ENCODE measurements around the gene QRFP. TPM values are rescaled to one million over a fixed set of nuclear protein-coding genes. Genes with fewer than 3 reads are reported as not detected.

The QRFP gene
- total RNA-seq, 4 donors from 2014 or later: not detected

DNA sequence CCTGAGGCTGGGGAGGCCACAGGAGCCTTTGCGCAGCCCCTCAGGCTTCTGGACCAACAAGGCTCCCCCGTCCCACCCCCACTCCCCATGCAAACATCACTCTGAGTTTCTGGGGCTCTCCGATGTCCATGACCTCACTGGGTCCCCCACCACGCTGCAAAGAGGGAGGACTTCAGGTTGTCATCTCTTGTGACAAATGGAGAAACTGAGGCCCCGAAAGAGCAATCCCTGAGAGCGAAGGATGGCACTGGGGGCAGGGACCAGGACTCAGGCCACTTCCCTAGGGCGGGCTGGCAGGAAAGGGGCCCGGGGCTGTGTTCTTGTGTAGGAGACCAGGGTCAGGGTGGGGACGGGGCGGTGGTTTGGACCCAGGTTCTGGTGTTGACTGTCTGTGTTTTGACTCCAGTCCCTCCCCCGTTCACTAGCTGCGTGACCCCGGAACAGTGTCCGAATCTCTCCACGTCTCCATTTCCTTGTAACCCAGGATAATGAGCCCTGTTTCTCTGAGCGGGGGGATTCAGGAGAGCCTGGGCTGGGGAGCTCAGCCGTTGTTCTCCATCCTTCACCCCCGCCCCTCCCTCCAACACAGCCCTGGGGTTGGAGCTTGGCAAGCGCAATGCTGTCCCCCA, 28.6 kb upstream of the QRFP start:
- Histone ChIP-seq H3K27me3 (peaks cover 21% of the 10 kb centered on the region), H3K4me3 (no peak overlapping the region), H3K9me3 (no peaks in the 10 kb centered on the region), H3K27ac (no peak overlapping the region), H3K4me1 (peaks cover 0 to 19% (median 6%) of the 10 kb centered on the region in 3 donors), H3K36me3 (no peaks in the 10 kb centered on the region)
- no peak for ATAC-seq
- WGBS, 2 donors (ENCODE audit: low coverage in 1 of 2): 90 to 100% methylated on average over 1 to 8 of the region's 19 CpGs
- no peak for TF ChIP-seq POLR2A (IDR thresholded peaks at IDR 0.05)
- TF ChIP-seq, protein P1, sequence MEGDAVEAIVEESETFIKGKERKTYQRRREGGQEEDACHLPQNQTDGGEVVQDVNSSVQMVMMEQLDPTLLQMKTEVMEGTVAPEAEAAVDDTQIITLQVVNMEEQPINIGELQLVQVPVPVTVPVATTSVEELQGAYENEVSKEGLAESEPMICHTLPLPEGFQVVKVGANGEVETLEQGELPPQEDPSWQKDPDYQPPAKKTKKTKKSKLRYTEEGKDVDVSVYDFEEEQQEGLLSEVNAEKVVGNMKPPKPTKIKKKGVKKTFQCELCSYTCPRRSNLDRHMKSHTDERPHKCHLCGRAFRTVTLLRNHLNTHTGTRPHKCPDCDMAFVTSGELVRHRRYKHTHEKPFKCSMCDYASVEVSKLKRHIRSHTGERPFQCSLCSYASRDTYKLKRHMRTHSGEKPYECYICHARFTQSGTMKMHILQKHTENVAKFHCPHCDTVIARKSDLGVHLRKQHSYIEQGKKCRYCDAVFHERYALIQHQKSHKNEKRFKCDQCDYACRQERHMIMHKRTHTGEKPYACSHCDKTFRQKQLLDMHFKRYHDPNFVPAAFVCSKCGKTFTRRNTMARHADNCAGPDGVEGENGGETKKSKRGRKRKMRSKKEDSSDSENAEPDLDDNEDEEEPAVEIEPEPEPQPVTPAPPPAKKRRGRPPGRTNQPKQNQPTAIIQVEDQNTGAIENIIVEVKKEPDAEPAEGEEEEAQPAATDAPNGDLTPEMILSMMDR (IDR thresholded peaks at IDR 0.05): no peak
- no peak for TF ChIP-seq POLR2AphosphoS5 (IDR thresholded peaks at IDR 0.05)
- TF ChIP-seq EP300 (IDR thresholded peaks at IDR 0.05): no peak

DNA sequence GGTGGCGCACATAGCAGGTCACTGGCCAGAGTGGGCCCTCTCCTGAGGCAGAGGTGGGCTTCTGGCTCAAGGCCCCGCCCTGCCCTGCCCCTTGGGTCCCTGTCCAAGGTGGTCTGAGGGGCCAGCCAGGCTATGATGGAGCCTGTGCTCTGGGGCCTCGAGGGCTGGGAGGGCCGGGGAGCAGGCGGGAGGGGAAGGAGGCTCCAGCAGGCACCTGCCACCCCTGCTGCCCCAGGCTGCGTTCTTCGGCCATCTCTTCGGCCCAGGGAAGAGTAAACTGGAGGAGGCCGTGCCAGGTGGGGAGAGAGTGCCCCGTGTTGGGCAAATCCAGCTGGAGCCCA, 27.8 kb upstream of the QRFP start:
- no peak for ATAC-seq
- Histone ChIP-seq H3K36me3 (no peaks in the 10 kb centered on the region), H3K4me3 (no peak overlapping the region), H3K27ac (no peak overlapping the region), H3K4me1 (peaks cover 0 to 19% (median 6%) of the 10 kb centered on the region in 3 donors), H3K9me3 (no peaks in the 10 kb centered on the region), H3K27me3 (peaks cover 21% of the 10 kb centered on the region)
- TF ChIP-seq, protein P1 (IDR thresholded peaks at IDR 0.05): no peak
- TF ChIP-seq POLR2AphosphoS5 (IDR thresholded peaks at IDR 0.05) (no peak), POLR2A (IDR thresholded peaks at IDR 0.05) (no peak), EP300 (IDR thresholded peaks at IDR 0.05) (no peak)
- WGBS, 2 donors (ENCODE audit: low coverage in 1 of 2): no CpG with 5 or more reads among the region's 10 CpGs

DNA sequence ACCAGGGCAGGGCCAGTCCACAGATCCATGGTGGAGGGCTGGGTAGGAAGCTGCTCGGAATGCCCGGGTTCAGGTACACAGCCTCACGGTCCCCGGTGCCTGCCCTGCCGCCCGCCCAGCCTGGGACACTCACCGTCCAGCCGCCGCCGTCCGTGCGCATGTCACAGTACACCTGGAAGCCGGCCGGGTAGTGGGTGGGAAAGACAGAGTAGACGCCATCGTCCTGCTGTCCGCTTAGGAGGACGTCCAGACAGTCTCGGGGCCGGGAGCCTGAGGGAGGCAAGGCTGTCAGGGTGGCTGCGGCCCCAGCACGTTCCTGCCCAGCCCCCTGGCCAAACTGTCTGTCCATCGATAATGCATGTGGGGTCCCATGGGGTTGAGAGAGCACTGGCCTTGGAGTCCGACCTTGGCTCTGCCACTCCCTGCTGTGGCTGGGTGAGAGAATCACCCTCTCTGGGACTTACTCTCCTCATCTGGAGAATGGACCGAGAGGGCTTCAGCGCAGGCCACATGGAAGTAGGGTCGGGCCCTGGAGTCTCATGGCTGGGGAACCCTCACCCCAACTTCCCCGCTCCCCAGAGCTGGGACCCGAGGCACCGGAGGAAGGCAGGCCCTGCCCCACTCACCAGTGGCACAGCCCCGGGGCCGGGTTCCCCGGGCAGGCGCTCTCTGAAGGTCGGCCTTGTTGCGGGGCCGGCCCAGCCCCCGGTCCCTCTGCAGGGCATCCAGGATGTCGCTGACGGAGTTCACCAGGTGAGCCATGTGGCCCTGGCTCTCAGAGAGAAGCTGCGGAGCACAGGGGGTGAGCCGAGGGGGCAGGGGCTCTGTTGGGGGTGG, 27.2 kb upstream of the QRFP start:
- no peak for ATAC-seq
- peaks cover 0 to 19% (median 5%) of the 10 kb centered on the region in 3 donors for H3K4me1 ChIP-seq
- WGBS, 2 donors (ENCODE audit: low coverage in 1 of 2): 100% methylated on average over 1 of the region's 42 CpGs; no CpG with 5 or more reads in 1 of the 2 donors
- no peaks in the 10 kb centered on the region for H3K36me3 ChIP-seq
- H3K9me3 ChIP-seq: no peaks in the 10 kb centered on the region
- no peak overlapping the region for H3K27ac ChIP-seq
- TF ChIP-seq POLR2AphosphoS5 (IDR thresholded peaks at IDR 0.05): no peak
- TF ChIP-seq, protein P1 (IDR thresholded peaks at IDR 0.05): no peak
- no peak for TF ChIP-seq POLR2A (IDR thresholded peaks at IDR 0.05)
- no peak for TF ChIP-seq EP300 (IDR thresholded peaks at IDR 0.05)
- H3K4me3 ChIP-seq: no peak overlapping the region
- peaks cover 21% of the 10 kb centered on the region for H3K27me3 ChIP-seq

DNA sequence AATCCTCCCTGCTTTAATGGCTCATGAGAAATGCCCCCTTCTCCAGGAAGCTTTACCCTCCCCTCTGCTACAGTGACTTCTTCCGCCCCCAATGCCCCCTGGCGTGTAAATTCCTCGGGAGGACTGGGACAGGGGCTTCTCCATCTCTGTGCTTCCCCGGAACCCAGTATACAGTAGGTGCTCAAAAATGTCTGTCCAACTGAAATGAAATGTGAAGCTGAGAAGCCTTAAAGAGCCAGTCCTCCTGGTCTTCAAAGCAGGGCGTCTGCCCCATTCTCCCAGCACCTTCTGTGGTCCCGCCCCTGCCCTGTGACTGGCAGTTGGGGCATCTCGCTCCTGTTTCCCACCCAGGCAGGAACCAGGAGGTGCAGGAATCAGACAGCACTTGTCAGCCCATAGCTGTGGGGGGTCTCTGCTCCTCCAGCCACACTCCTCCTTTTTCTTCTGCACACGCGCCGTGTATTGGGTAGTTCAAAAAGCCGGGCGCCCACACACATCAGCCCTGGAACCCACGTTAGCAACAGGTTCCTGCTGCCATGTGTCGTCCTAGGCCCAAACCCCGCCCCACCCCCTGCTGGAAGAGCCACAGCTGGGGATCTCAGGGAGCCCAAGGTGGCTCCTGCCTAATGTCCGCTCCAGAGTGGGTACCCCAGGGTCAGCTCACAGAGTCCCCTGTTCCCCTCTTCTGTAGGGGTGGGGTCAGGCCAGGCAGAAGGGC, 26.4 kb upstream of the QRFP start:
- WGBS, 2 donors (ENCODE audit: low coverage in 1 of 2): 80% methylated on average over 2 of the region's 16 CpGs; no CpG with 5 or more reads in 1 of the 2 donors
- ATAC-seq: no peak
- no peak for TF ChIP-seq POLR2A (IDR thresholded peaks at IDR 0.05)
- no peak for TF ChIP-seq EP300 (IDR thresholded peaks at IDR 0.05)
- TF ChIP-seq, protein P1 (IDR thresholded peaks at IDR 0.05): no peak
- TF ChIP-seq POLR2AphosphoS5 (IDR thresholded peaks at IDR 0.05): no peak
- H3K36me3 ChIP-seq: no peaks in the 10 kb centered on the region
- H3K4me1 ChIP-seq: peaks cover 0 to 13% (median 0%) of the 10 kb centered on the region in 3 donors
- H3K9me3 ChIP-seq: no peaks in the 10 kb centered on the region
- peaks cover 21% of the 10 kb centered on the region for H3K27me3 ChIP-seq
- H3K27ac ChIP-seq: no peak overlapping the region
- H3K4me3 ChIP-seq: no peak overlapping the region

Data from gastroesophageal sphincter (tissue), 4 donors.